GM21528 (cell line): ENCODE data around the gene DPM3.
"Not testable (repeated sequence)": the region's sequence is repeated elsewhere in the genome, so short reads cannot be mapped to it uniquely, and the experiment has no call there.

Source experiments
- ATAC-seq: cut with Tn5 transposase; IDR thresholded peaks from one replicate; pipeline ENCODE4 v1.9.1; 2021; ENCODE audit warnings: mild to moderate bottlenecking, moderate library complexity; ENCODE audit not compliant: unreplicated experiment, low FRiP score

DPM3 gene

DNA sequence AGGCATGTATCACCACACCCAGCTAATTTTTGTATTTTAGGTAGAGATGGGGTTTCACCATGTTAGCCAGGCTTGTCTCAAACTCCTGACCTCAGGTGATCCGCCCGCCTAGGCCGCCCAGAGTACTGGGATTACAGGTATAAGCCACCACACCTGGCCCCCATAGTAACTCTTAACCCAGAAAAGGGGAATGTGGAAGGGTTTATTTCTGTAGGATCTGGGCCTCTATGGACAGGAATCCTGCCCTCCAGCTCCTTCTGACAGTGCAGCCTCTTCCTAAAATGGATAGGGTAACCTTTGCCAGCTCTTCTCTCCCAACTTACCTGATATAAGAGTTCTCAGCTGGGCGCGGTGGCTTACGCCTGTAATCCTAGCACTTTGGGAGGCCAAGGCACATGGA, 22.3 kb upstream of the DPM3 start:
- not testable (repeated sequence) for ATAC-seq

DNA sequence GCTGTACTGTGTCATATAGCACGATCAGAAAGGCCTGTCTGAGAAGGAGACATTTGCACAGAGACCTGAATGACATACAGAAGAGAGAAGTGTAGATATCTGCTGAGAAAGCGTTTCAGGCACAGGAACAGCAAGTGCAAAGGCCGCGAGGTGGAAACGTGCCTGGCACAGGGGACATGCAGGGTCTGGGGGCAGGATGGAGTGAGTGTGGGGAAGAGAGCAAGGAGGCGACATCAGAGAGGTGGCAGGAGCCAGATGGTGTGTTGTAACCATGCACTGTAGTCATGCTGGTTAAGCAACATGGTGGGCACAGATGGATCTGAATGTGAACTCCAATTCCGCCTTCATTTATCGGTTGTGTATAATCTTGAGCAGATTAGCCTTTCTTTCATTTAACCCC, 19.8 kb upstream of the DPM3 start:
- no peak for ATAC-seq

DNA sequence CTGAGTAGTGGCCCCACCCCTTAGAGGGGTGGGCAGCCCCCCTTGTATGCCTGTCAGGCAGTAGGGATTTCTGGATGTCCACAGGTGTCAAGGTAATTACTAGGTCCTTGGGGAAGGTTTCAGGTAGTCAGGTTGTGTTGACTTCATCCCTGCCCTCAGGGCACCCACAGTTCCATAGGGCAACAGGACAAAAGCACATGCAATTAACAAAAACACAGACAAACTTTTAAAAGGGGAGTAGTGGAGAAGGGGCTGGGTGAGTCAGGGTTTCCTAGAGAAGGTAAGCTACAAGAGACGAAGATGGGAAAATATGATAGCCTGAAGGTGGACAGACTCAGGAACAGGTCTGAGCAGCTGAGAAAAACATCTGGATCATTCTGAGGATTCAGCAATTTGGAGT, 18.7 kb upstream of the DPM3 start:
- ATAC-seq, result no peak

DNA sequence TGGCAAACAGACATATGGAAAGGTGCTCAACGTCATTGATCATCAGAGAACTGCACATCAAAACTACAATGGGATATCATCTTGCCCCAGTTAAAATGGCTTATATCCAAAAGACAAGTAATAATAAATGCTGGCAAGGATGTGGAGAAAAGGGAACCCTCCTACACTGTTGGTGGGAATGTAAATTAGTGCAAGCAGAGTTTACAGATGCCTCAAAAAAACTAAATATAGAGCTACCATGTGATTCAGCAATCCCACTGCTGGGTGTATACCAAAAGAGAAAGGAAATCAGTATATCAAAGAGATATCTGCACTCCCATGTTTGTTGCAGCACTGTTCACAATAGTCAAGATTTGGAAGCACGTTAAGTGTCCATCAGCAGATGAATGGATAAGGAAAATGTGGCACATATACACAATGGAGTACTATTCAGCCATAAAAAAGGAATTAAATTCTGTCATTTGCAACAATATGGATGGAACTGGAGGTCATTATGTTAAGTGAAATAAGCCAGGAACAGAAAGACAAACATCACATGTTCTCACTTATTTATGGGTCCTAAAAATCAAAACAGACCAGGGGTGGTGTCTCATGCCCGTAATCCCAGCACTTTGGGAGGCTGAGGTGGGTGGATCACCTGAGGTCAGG, 15.8 kb upstream of the DPM3 start:
- not testable (repeated sequence) for ATAC-seq

DNA sequence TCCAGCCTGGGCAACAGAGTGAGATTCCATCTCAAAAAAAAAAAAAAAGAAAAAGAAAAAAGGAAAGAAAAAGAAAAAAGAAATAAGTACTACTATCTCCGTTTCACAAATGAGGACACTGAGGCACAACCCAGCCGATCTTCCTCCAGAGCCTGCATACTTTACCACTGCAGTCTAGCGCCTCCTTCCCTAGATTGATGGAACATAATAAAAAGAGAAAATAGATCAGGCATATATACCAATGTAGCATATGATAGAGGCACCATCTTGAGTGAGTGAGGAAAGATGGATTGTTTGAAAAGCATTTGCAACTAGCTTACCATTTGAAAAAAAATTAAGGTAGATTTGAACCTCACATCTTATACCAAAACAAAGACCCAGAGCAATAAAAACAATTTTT, 5.2 kb upstream of the DPM3 start:
- no peak for ATAC-seq

DNA sequence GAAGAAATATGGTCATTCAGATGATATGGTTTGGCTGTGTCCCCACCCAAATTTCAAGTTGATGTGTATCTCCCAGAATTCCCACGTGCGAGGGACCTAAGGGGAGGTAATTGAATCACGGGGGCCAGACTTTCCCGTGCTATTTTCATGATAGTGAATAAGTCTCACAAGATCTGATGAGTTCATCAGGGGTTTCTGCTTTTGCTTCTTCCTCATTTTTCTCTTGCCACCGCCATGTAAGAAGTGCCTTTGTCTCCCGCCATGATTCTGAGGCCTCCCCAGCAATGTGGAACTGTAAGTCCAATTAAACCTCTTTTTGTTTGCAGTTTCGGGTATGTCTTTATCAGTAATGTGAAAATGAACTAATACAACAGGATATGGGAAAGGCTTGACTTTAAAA, 1.4 kb upstream of the DPM3 start:
- no peak for ATAC-seq

DNA sequence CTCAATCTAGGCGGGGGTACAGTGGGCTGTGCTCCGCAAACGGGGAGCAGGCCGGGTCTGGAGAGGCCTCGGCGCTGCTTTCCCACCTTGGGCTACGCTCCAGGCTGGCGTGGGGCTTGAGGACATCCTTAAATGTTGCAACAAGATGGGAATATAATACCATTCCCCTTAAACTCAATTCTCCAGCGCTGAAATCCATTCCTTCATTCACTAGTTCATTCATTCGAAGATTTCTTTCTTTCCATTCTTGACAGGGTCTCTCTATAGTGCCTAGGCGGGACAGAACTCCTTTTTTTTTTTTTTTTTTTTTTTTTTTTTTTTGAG, 261 bp upstream of the DPM3 start:
- no peak for ATAC-seq

DNA sequence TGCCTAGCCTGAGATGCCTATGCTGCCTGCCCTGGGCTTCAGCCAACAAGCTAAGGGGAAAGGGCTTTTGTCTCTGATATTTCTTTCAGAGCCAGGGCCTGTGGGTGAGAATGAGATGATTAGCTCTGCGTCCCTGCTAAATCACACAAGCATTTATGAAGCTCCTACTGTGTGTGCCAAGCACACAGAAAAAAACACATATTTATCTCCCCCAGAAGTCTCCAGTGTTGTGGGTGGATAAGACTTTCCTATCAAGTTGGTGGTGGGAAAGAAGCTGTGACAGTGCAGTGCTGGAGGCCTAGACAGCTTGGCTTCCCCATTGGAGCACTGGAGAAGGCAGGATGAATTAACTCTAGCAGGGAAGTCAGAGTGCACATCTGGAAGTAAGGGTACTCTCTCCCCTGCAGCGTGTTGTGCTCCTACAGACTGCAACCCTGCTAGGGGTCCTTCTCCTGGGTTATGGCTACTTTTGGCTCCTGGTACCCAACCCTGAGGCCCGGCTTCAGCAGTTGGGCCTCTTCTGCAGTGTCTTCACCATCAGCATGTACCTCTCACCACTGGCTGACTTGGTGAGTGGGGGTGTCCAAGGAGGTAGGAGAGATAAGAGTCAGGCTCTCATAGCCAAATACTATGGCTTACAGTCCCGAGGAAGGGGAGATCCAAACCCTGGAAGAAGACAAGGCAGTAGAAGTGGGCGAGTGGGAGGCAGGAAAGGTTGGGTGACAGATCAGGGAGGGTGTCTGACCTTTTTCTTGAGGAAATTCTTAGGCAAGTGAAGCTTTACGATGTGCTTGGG, 3.0 kb downstream of the DPM3 start:
- ATAC-seq, result no peak

DNA sequence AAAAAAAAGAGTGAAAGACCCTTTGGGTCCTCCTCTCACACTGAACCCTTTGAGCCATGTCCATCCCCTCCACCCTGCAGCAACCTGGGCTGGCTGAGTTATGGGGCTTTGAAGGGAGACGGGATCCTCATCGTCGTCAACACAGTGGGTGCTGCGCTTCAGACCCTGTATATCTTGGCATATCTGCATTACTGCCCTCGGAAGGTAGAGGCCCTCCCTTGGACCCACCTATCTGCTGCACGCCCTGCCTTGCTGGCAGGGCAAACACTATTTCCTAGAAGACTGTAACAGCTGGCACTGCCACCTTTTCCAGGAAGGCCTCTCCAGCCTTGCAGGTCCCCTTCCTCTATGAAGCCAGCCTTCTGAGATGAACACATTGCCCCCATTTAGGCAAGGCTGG, 3.6 kb downstream of the DPM3 start:
- no peak for ATAC-seq

DNA sequence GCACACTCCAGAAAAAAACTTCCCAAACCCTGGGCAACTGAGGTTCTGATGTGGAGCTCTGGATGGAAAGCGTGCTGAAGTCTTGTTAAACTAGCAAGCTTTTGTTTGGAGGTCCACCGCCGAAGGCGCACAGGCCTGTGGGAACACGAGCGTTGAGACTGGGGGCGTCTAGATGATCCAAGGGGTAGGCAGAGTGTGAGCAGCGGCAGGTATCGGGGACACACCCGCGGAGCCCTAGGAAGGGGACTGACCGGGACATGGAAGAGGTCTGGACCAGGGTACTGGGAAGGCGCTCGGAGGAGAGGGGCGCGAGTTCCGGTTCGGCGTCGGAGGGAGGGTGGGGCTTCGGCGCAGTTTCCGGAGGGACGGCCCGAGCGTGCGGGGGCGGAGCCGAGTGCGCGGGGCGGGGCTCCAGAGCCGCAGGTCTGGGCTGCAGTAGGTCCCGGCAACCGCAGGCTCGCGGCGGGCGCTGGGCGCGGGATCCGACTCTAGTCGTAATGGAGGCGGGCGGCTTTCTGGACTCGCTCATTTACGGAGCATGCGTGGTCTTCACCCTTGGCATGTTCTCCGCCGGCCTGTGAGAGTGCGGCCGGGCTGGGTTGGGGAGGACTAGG, 4.8 kb downstream of the DPM3 start, which contains the start of gene SLC50A1:
SLC50A1 (plus strand) TSS at position 438 of the 614 bp plus-strand sequence; CDS start at position 498, 60 bp downstream.
- ATAC-seq, result peak; percentile 64

DNA sequence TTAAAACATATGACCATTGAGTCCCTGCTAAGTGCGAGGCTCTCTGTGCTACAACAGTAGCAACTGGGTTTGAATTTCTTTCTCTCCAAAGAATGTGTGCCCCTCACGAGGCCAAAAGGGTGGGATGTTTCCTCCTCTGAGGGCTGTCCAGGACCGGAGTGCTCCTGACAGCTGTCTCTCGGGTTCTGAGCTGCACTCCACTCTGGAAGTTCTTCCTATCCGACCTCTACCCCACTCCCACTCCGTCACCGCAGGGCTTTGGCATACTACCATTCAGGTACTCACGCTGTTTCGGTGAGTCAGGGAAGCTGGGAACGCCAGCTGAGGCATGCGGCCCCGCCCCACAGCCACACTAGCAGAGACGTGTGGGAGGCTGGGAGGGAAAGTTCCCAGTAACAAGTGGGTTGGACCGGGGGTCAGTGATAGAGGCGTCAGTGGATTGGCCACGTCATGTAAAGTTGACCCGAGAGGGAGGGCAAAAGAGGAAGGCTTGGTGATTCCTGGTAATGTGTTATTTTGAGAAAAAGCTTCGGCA, 5.4 kb downstream of the DPM3 start:
- peak; percentile 20 for ATAC-seq

DNA sequence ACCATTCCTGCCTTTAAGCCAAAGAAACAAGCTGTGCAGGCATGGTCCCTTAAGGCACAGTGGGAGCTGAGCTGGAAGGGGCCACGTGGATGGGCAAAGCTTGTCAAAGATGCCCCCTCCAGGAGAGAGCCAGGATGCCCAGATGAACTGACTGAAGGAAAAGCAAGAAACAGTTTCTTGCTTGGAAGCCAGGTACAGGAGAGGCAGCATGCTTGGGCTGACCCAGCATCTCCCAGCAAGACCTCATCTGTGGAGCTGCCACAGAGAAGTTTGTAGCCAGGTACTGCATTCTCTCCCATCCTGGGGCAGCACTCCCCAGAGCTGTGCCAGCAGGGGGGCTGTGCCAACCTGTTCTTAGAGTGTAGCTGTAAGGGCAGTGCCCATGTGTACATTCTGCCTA, 6.0 kb downstream of the DPM3 start:
- ATAC-seq, result no peak

DNA sequence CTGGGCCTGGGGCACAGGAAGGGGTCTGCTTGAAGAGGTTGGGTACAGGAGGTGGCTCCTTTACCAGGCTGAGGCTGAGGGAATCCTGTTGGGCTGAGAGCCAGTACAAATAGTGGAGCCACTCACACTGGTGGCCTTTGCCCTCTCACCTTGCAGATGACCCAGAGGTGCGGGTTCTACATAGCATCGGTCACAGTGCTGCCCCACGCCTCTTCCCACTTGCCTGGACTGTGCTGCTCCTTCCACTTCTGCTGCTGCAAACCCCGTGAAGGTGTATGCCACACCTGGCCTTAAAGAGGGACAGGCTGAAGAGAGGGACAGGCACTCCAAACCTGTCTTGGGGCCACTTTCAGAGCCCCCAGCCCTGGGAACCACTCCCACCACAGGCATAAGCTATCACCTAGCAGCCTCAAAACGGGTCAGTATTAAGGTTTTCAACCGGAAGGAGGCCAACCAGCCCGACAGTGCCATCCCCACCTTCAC, 6.5 kb downstream of the DPM3 start:
- no peak for ATAC-seq

DNA sequence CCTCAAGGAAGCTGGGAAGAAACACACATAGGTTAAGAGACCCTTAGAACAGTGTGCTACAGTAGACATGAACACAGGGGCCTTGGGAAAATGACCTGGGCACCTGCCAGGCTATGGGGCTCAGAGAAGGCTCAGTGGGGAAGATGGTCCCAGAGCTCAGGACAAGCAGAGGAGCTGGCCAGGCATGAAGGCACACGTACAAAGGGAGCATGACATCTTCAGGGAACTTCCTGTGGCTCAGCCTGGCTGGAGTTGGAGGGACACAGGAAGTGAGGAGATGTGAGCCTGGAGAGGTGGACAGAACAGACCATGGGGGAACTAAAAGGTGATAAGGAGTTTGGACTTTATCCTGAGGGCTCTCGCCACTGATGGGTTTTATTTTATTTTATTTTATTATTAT, 8.5 kb downstream of the DPM3 start:
- ATAC-seq, result no peak

DNA sequence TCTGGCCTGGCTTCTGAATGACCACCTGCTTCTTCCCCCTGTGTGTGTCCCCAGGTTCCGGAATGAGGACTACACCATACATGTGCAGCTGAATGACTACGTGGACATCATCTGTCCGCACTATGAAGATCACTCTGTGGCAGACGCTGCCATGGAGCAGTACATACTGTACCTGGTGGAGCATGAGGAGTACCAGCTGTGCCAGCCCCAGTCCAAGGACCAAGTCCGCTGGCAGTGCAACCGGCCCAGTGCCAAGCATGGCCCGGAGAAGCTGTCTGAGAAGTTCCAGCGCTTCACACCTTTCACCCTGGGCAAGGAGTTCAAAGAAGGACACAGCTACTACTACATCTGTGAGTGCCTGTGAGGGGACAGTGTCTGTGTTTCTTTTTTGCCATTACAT, 9.0 kb downstream of the DPM3 start:
- no peak for ATAC-seq

DNA sequence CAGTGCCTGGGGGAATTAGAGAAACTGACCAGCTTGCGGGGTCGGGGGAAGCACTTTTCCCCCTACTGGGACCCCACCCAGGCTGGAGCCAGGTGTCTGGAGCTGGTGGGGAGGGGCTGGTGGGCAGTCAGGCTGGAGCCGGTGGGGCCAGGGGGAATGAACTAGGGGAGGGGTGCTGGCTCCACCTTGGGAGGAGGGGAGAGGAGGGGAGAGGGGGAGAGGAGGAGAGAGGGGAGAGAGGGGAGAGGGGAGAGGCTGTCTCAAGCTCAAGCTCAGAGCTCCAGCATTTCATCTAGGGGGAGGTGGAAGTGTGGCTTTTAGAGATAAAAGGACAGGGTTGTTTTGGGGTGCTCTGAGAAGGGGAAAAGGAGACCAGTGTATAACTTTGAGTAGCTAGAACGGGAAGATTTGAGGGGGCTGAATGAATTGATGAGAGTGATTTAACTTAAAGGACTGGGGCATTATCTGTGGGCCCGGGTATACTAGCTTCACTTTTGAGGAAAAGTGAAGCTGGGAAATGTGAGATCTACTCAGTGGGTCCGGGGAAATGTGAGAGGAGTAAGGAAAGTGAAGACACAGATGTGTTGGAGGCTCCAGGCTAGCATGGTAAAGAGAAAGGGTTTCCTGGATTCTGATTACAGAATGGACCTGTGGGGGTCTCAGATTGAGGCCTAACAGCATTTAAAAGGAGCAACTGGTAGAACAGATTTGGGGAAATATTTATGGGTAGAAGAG, 9.9 kb downstream of the DPM3 start:
- no peak for ATAC-seq

DNA sequence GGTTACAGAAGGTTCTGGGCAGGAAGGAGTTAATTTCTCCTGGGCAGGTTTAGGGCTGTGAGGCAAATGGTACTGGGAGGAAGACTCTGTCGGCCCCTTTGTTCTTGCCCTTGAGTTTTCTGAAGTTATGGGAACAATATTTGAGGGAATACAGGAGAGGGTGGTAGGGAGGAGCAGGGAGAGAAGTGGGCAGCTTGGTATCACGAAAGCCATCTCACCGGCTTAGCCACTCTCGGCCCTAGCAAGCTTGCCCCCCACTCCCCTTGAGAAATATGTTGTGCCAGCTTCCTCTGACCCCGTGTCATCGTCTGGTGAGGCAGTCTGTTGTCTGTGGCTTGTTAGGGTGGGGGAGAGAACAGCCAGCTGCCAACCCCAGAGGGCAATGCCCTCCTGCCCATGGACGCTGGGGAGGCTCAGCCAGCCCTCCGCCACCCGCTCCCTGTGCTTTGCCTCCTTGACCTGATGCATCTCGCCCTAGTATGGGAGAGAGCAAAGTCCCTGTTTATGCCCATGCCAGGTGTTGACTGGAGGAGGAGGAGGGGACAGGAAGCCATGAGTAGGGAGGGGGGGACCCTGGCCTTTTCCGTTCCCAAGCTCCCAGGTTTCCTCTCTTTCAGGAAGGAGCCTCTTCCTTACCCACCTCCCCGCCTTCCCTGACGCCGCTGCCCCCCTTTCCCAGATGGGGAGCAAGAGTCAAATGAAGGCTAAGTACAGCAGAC, 11.4 kb downstream of the DPM3 start:
- no peak for ATAC-seq

DNA sequence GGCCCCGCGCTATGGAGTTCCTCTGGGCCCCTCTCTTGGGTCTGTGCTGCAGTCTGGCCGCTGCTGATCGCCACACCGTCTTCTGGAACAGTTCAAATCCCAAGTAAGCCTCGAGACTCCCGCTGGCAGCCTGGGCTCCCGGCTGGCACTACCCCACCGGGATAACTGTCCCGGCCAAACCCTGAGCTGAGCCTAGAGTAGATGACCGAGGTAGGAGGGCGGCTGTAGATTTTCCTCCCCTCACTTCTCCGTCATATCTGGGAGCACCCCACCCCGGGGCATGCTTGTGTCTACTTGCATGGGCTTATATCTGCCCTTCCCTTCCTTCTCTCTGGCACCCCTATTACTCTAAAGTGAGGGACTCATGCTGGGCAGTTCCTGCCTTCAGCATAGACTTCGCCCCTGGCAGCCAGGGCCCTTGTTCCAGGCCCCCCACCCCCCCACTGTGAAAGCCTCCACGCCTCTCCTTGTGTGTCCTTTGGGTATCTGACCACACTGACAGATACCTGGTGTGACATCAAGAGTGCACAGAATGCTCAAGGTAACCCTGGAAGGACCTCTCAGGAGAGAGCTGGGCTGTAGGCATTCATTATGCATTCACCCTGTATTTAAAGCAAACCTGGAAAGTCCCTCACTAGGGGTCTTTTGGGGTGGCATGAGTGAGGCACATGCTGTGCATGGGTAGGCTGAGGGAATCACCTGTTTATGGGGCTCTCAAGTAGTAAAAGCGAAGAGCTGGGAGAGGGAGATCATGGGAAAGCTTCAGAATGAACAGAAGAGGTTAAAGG, 12.2 kb downstream of the DPM3 start:
- ATAC-seq, result no peak
